Cardiac muscle cell (in vitro differentiated cells and primary cell): Measurements from ENCODE around the gene GJD4. TPM values are rescaled to one million over a fixed set of nuclear protein-coding genes. Genes with fewer than 3 reads are reported as not detected.

Experiments used
- DNase-seq, 2 donors: peaks; one replicate each; pipeline versions ENCODE4 v3.0.0 to v3.0.0-alpha.2; 2010 to 2017; ENCODE audit warnings: low read depth in 1 of 2, low spot score in 1 of 2
- H3K27ac ChIP-seq: fragments of 200-600 bp; sonication (generic); 2 replicates; pipeline ENCODE4 v1.5.1; 2016
- H3K27me3 ChIP-seq: fragments of 200-600 bp; sonication (generic); 2 replicates; pipeline ENCODE4 v1.6.0; 2016; ENCODE audit warnings: control low read depth
- H3K36me3 ChIP-seq: fragments of 200-600 bp; sonication (generic); 2 replicates; pipeline ENCODE4 v1.5.1; 2016; ENCODE audit warnings: control low read depth
- H3K4me1 ChIP-seq: fragments of 200-600 bp; sonication (generic); 2 replicates; pipeline ENCODE4 v1.8.1; 2017; ENCODE audit warnings: low read depth, mild to moderate bottlenecking, mixed run types
- H3K4me3 ChIP-seq: fragments of 200-600 bp; sonication (generic); 2 replicates; pipeline ENCODE4 v1.5.1; 2016; ENCODE audit warnings: mild to moderate bottlenecking
- H3K9me3 ChIP-seq: fragments of 200-600 bp; sonication (generic); 2 replicates; pipeline ENCODE4 v1.5.1; 2017; ENCODE audit warnings: low read depth, mild to moderate bottlenecking, control low read depth
- CTCF ChIP-seq: IDR thresholded peaks from 2 replicates; pipeline ENCODE4 v1.5.1; 2012; ENCODE audit warnings: low read depth, mild to moderate bottlenecking, low read length
- polyA plus RNA-seq: library from polyadenylated mRNA; unstranded; fragments of >200 nt; fragmentation: Nextera tagmentation; extraction: Ambion mirVana; gene quantifications from 2 replicates; pipeline ENCODE4 v1.2.1, GENCODE V29; 2016
- total RNA-seq: library from RNA; depleted of rRNA; stranded (reverse); fragments of >200 nt; gene quantifications from 2 replicates; pipeline ENCODE4 v1.2.3, GENCODE V29; 2016

The GJD4 gene, protein sequence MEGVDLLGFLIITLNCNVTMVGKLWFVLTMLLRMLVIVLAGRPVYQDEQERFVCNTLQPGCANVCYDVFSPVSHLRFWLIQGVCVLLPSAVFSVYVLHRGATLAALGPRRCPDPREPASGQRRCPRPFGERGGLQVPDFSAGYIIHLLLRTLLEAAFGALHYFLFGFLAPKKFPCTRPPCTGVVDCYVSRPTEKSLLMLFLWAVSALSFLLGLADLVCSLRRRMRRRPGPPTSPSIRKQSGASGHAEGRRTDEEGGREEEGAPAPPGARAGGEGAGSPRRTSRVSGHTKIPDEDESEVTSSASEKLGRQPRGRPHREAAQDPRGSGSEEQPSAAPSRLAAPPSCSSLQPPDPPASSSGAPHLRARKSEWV
- total RNA-seq (0.24 TPM in 1 of 2 replicates, not detected in the other), polyA plus RNA-seq (not detected in 2 replicates)

DNA sequence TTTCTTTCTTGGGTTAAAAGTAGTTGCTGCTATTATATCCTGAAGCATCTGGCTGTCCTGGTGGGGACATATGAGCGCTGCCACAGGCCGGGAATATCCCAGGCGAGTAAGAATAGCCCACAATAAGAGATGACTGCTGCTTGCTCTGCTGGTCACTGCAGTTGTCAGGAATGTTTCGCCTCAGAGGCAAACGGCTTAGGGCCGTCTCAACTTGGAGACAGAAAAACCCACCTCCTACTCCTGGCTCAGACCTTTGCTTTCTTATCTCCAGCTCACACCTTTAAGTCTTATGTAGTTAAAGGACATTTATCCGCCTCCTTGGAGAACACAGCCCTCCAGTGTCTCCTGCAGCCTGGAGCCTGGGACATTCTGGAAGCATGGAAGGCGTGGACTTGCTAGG, at the start of gene GJD4:
Gene GJD4 (plus strand): TSS at position 151 of the 400 bp plus-strand sequence. CDS start 227 bp downstream, at position 378.
- Histone ChIP-seq H3K36me3 (no peaks in the 10 kb centered on the region), H3K9me3 (no peaks in the 10 kb centered on the region), H3K4me1 (no peaks in the 10 kb centered on the region), H3K4me3 (no peak within 1 kb of the TSS), H3K27me3 (peaks cover 9% of the 10 kb centered on the region), H3K27ac (no peak within 1 kb of the TSS)
- TF ChIP-seq CTCF, result no peak
- peak in 1 of 2 donors; percentile 23 for DNase-seq

DNA sequence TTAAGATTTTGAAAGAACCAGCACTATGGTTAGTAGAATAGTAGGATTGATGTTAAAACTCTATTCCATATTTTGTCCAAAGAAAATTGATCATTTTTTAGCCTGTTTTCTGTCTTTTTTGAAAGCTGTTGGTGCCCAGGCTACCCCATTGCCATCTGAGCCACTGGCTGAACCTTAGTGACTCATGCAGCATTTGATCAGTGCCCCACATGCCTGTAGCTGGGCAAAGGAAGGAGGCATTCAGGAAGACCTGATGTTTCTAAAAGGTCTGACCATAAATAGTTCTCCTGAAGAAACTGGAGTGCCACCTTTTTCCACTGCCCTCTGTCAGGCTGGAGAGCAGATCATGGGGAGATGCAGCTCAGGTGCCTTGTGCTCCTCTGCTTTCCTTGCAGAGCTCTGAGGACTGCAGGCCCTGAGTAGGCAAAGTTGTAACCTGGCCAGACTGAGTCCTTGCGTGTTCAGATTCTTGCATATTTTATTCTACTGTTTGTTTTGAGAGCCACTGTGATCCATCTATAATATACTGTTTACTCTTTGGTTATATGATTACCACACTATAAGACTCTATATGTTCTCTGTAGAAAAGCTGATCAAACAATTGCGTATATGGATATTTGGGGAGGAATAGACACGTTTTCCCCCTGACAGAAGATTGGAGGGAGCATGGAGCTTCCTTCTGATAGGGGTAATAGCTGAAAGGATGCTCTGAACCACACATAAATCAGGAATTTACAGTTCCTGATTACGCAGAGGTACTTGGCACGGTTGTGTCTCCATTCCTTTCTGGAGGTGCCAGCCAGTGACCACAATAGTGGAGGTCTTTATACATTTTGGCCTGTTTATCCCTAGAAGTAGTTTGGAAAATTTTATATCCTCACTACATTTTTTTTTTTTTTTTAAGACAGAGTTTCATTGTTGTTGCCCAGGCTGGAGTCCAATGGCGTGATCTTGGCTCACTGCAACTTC, 48.9 kb upstream of the GJD4 start:
- H3K27ac ChIP-seq, result no peak overlapping the region
- no peak for DNase-seq
- TF ChIP-seq CTCF, result no peak
- H3K9me3 ChIP-seq, result no peaks in the 10 kb centered on the region
- no peaks in the 10 kb centered on the region for H3K4me1 ChIP-seq
- H3K4me3 ChIP-seq, result no peak overlapping the region
- no peaks in the 10 kb centered on the region for H3K27me3 ChIP-seq
- peaks cover 11% of the 10 kb centered on the region for H3K36me3 ChIP-seq

DNA sequence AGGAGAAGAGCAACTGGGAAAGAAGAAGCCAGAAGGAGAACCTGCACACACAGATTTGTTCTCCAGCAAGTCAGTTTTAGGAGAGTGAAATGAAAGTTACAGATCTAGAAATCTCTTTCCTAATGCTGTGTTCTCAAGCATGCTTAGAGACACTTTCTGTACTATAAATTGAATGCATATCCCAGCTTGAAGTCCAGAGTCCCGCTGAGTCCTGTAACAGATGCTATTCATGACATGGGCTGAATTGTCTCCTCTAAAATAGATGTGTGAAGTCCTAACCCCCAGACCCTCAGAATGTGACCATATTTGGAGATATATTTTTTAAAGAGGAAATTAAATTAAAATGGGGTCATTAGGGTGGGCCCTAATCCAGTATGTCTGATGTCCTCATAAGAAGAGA, 46.9 kb upstream of the GJD4 start:
- H3K27me3 ChIP-seq, result no peaks in the 10 kb centered on the region
- no peak for DNase-seq
- peaks cover 11% of the 10 kb centered on the region for H3K36me3 ChIP-seq
- no peak overlapping the region for H3K4me3 ChIP-seq
- no peaks in the 10 kb centered on the region for H3K4me1 ChIP-seq
- TF ChIP-seq CTCF, result no peak
- H3K9me3 ChIP-seq, result no peaks in the 10 kb centered on the region
- H3K27ac ChIP-seq, result no peak overlapping the region

DNA sequence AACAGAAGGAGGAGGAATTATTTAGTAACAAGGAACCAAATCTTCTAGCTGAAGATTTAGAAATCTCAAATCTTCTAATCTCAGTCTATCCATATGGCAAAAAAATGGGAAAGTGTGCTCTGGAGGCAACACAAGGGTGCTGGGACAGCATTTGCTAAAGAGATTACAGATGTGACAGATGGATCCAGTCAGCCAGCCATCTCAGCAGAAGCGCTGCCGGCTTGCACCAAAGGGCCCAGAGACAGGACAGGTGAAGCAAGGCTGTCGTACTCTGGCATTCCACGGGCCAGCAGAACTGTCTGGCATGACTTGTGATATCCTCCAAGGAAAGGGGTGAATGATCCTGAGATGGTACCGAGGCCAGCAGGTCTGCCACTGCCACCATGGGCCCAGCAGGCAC, 45.7 kb upstream of the GJD4 start:
- no peak overlapping the region for H3K27ac ChIP-seq
- TF ChIP-seq CTCF, result no peak
- DNase-seq, result no peak
- H3K4me3 ChIP-seq, result no peak overlapping the region
- peaks cover 2% of the 10 kb centered on the region for H3K4me1 ChIP-seq
- no peaks in the 10 kb centered on the region for H3K9me3 ChIP-seq
- H3K36me3 ChIP-seq, result peaks cover 4% of the 10 kb centered on the region
- H3K27me3 ChIP-seq, result no peaks in the 10 kb centered on the region

DNA sequence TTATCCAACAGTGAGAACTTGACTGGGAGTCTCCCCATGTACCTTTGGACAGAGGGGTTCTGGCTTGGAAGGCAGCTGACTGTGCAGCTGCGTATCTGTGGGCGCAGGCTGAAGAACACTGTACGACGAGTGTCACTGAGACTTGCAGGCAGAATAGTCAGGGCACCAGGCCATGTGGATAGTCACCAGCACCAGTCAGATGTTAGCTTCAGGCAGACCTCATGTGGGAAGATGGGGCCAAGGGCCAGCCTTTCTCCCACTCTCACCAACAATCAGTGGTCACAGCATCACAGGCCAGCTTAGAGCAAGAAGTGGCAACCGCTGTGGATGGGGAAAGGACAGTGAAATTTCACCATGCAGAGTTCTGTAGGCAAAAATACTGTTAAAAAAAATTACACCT, 43.4 kb upstream of the GJD4 start:
- Histone ChIP-seq H3K4me1 (peaks cover 16% of the 10 kb centered on the region), H3K4me3 (no peak overlapping the region), H3K36me3 (no peaks in the 10 kb centered on the region), H3K9me3 (no peaks in the 10 kb centered on the region), H3K27me3 (no peaks in the 10 kb centered on the region), H3K27ac (peak overlapping the region; percentile 19)
- TF ChIP-seq CTCF, result no peak
- DNase-seq, result no peak
